Caco-2 (cell line): ENCODE results near the gene CYP2A7. TPM values are rescaled to one million over a fixed set of nuclear protein-coding genes. Genes with fewer than 3 reads are reported as not detected.

Experiments used
- BruUV-seq: library from RNA; stranded (reverse); fragments of 400-500 nt; replicated peaks from 2 replicates; lab custom pipeline; 2021; lab: Mats Ljungman, UMichigan
- CTCF ChIA-PET: fragments of 300-600 bp; sonication (Branson Sonifier 250); formaldehyde crosslinking; loops from one replicate; lab custom pipeline; 2022; ENCODE audit warnings: antibody characterized with exemption; lab: Charles Lee
- POLR2A ChIA-PET: fragments of 300-600 bp; sonication (Branson Sonifier 250); formaldehyde crosslinking; loops from one replicate; lab custom pipeline; 2022; ENCODE audit warnings: antibody characterized with exemption; lab: Charles Lee
- DNase-seq, 2 experiments: peaks; one replicate each; pipeline versions ENCODE4 v3.0.0 to v3.0.0-alpha.2; 2020 to 2022
- H3K27me3 ChIP-seq: replicated peaks from 2 replicates; pipeline ENCODE4 v1.6.0; 2011; ENCODE audit warnings: low read length; ENCODE audit not compliant: control insufficient read depth, insufficient read depth
- H3K36me3 ChIP-seq: 2 replicates; pipeline ENCODE4 v1.5.1; 2011; ENCODE audit warnings: low read length; ENCODE audit not compliant: control insufficient read depth, insufficient read depth
- H3K4me1 ChIP-seq: fragments of 250-450 bp; sonication (Bioruptor Pico); 2 replicates; pipeline ENCODE4 v1.5.1; 2020; ENCODE audit warnings: mild to moderate bottlenecking
- H3K4me3 ChIP-seq: 2 replicates; pipeline ENCODE4 v1.5.1; 2011; ENCODE audit warnings: low read depth, mild to moderate bottlenecking, control low read depth, low read length
- H3K9me3 ChIP-seq: fragments of 250-450 bp; sonication (Bioruptor Pico); 2 replicates; pipeline ENCODE4 v1.5.1; 2020; ENCODE audit warnings: mild to moderate bottlenecking, moderate library complexity
- H3K27ac Mint-ChIP-seq: one replicate; pipeline ENCODE4 v1.8.0; 2022; ENCODE audit warnings: mixed read lengths; ENCODE audit not compliant: unreplicated experiment
- H3K27me3 Mint-ChIP-seq: one replicate; pipeline ENCODE4 v1.8.0; 2022; ENCODE audit warnings: mixed read lengths; ENCODE audit not compliant: insufficient read depth, unreplicated experiment
- H3K36me3 Mint-ChIP-seq: one replicate; pipeline ENCODE4 v1.8.0; 2022; ENCODE audit warnings: mild to moderate bottlenecking, mixed read lengths; ENCODE audit not compliant: insufficient read depth, unreplicated experiment
- H3K4me1 Mint-ChIP-seq: one replicate; pipeline ENCODE4 v1.8.0; 2022; ENCODE audit warnings: low read depth, mixed read lengths; ENCODE audit not compliant: unreplicated experiment
- H3K4me3 Mint-ChIP-seq: one replicate; pipeline ENCODE4 v1.8.0; 2022; ENCODE audit warnings: mild to moderate bottlenecking, moderate library complexity, mixed read lengths; ENCODE audit not compliant: unreplicated experiment
- H3K9me3 Mint-ChIP-seq: one replicate; pipeline ENCODE4 v1.8.0; 2022; ENCODE audit warnings: mixed read lengths; ENCODE audit not compliant: unreplicated experiment
- intact Hi-C: fragments of 100-400 bp; cut with micrococcal nuclease; formaldehyde crosslinking; loops from one replicate; pipeline ENCODE4 v1.10.0; 2022; ENCODE audit not compliant: unreplicated experiment
- total RNA-seq: library from RNA; stranded (reverse); gene quantifications from 2 replicates; pipeline ENCODE4 v1.2.3, GENCODE V29; 2022
- TF ChIP-seq, protein P1 (sequence below), 2 experiments: fragments of 200-600 bp in 1 of 2; IDR thresholded peaks; 1 replicate in 1 of 2; 2 replicates in 1 of 2; pipeline versions ENCODE4 v1.5.1 to v1.8.0; 2011 to 2022; ENCODE audit warnings: antibody characterized with exemption in 1 of 2, control low read depth in 1 of 2, inconsistent platforms in 1 of 2, low read depth in 1 of 2, low read length in 1 of 2, mild to moderate bottlenecking in 1 of 2, moderate library complexity in 1 of 2; ENCODE audit not compliant: insufficient read depth in 1 of 2, severe bottlenecking in 1 of 2, unreplicated experiment in 1 of 2

The CYP2A7 gene
- total RNA-seq, 1 experiment from 2014 or later: not detected

- Histone ChIP-seq H3K27me3 (no peaks in the 10 kb centered on the region), H3K36me3 (no peaks in the 10 kb centered on the region), H3K9me3 (no peaks in the 10 kb centered on the region), H3K4me1 (peaks cover 18% of the 10 kb centered on the region), H3K4me3 (no peak overlapping the region)
- no peak for DNase-seq
- ChIA-PET CTCF (interaction anchor here (0.6 to 0.7 kb wide), 2 partner anchors 12 to 34 kb away, joined by 3 to 6 read pairs; no protein-coding TSS in a partner anchor), POLR2A (no interaction called here)
- H3K27ac Mint-ChIP-seq: peak overlapping the region; percentile 95
- BruUV-seq: TSS peak; percentile 97
- peaks cover 22% of the 10 kb centered on the region for H3K4me1 Mint-ChIP-seq
- no peak overlapping the region for H3K4me3 Mint-ChIP-seq
- intact Hi-C loops: loop anchor here (2.0 kb wide), 2 partner anchors 24 to 32 kb away; no protein-coding TSS in a partner anchor
- H3K36me3 Mint-ChIP-seq: peaks cover 14% of the 10 kb centered on the region
- TF ChIP-seq, protein P1, sequence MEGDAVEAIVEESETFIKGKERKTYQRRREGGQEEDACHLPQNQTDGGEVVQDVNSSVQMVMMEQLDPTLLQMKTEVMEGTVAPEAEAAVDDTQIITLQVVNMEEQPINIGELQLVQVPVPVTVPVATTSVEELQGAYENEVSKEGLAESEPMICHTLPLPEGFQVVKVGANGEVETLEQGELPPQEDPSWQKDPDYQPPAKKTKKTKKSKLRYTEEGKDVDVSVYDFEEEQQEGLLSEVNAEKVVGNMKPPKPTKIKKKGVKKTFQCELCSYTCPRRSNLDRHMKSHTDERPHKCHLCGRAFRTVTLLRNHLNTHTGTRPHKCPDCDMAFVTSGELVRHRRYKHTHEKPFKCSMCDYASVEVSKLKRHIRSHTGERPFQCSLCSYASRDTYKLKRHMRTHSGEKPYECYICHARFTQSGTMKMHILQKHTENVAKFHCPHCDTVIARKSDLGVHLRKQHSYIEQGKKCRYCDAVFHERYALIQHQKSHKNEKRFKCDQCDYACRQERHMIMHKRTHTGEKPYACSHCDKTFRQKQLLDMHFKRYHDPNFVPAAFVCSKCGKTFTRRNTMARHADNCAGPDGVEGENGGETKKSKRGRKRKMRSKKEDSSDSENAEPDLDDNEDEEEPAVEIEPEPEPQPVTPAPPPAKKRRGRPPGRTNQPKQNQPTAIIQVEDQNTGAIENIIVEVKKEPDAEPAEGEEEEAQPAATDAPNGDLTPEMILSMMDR (IDR thresholded peaks at IDR 0.05; ENCODE audit: insufficient read depth in 1 of 2, low read depth in 1 of 2, low read length in 1 of 2, severe bottlenecking in 1 of 2, unreplicated experiment in 1 of 2): no peak
- no peaks in the 10 kb centered on the region for H3K27me3 Mint-ChIP-seq
- peaks cover 21% of the 10 kb centered on the region for H3K9me3 Mint-ChIP-seq
Measured at GRCh38 chr19:40896418-40896796, 14.4 kb upstream of the CYP2A7 start.

- no peaks in the 10 kb centered on the region for H3K27me3 ChIP-seq
- H3K36me3 Mint-ChIP-seq: peaks cover 11% of the 10 kb centered on the region
- H3K27ac Mint-ChIP-seq: no peak overlapping the region
- no peak overlapping the region for H3K4me3 ChIP-seq
- ChIA-PET CTCF (interaction anchor here (0.6 kb wide), 2 partner anchors 343 to 368 kb away, joined by 3 read pairs; no protein-coding TSS in a partner anchor), POLR2A (no interaction called here)
- H3K4me1 ChIP-seq: peaks cover 18% of the 10 kb centered on the region
- H3K27me3 Mint-ChIP-seq: no peaks in the 10 kb centered on the region
- no peak for DNase-seq
- intact Hi-C loops: no loop called here
- no peak overlapping the region for H3K4me3 Mint-ChIP-seq
- no TSS peak for BruUV-seq
- TF ChIP-seq, protein P1 (IDR thresholded peaks at IDR 0.05; ENCODE audit: insufficient read depth in 1 of 2, low read depth in 1 of 2, low read length in 1 of 2, severe bottlenecking in 1 of 2, unreplicated experiment in 1 of 2): no peak
- peaks cover 21% of the 10 kb centered on the region for H3K9me3 Mint-ChIP-seq
- no peaks in the 10 kb centered on the region for H3K9me3 ChIP-seq
- peaks cover 20% of the 10 kb centered on the region for H3K4me1 Mint-ChIP-seq
- no peaks in the 10 kb centered on the region for H3K36me3 ChIP-seq
Measured at GRCh38 chr19:40893112-40893511, 11.1 kb upstream of the CYP2A7 start.

- Mint-ChIP-seq H3K27me3 (no peaks in the 10 kb centered on the region), H3K9me3 (peaks cover 12% of the 10 kb centered on the region), H3K4me3 (no peak overlapping the region), H3K27ac (no peak overlapping the region), H3K4me1 (peaks cover 11% of the 10 kb centered on the region), H3K36me3 (no peaks in the 10 kb centered on the region)
- H3K4me1 ChIP-seq: no peaks in the 10 kb centered on the region
- ChIA-PET CTCF (no interaction called here), POLR2A (no interaction called here)
- no TSS peak for BruUV-seq
- no peak overlapping the region for H3K4me3 ChIP-seq
- H3K36me3 ChIP-seq: no peaks in the 10 kb centered on the region
- TF ChIP-seq, protein P1 (IDR thresholded peaks at IDR 0.05; ENCODE audit: insufficient read depth in 1 of 2, low read depth in 1 of 2, low read length in 1 of 2, severe bottlenecking in 1 of 2, unreplicated experiment in 1 of 2): no peak
- intact Hi-C loops: no loop called here
- no peak for DNase-seq
- no peaks in the 10 kb centered on the region for H3K9me3 ChIP-seq
- no peaks in the 10 kb centered on the region for H3K27me3 ChIP-seq
Measured at GRCh38 chr19:40889366-40889765, 7.3 kb upstream of the CYP2A7 start.
